H1 (cell line): ENCODE measurements around the gene TBCE. TPM values are rescaled to one million over a fixed set of nuclear protein-coding genes. Genes with fewer than 3 reads are reported as not detected.

Source experiments
- CTCF ChIA-PET: fragments of 300-600 bp; sonication (Branson Sonifier 250); formaldehyde crosslinking; loops from one replicate; lab custom pipeline; 2021; ENCODE audit not compliant: partially characterized antibody; lab: Charles Lee
- POLR2A ChIA-PET: fragments of 300-600 bp; sonication (Branson Sonifier 250); formaldehyde crosslinking; loops from one replicate; lab custom pipeline; 2021; ENCODE audit warnings: inconsistent platforms; ENCODE audit not compliant: partially characterized antibody; lab: Charles Lee
- DNase-seq, 2 experiments: peaks; one replicate each; pipeline versions ENCODE4 v3.0.0 to v3.0.0-alpha.2; 2010 to 2022; ENCODE audit warnings: low spot score in 2 of 2, low read depth in 1 of 2, mixed read lengths in 1 of 2
- FAIRE-seq: peaks from 2 replicates; lab custom pipeline; 2011; peaks lifted over from hg19 to GRCh38; lab: Jason Lieb, UNC
- H2AFZ ChIP-seq: 2 replicates; pipeline ENCODE4 v1.8.1; 2012; ENCODE audit warnings: low read length, inconsistent platforms
- H2AK5ac ChIP-seq: 2 replicates; pipeline ENCODE4 v1.6.1; 2013; ENCODE audit warnings: low read depth, low read length
- H2BK120ac ChIP-seq: replicated peaks from 2 replicates; pipeline ENCODE3; 2013; ENCODE audit warnings: low read depth, low read length, inconsistent platforms
- H2BK12ac ChIP-seq: 2 replicates; pipeline ENCODE4 v1.6.1; 2013; ENCODE audit warnings: low read depth, low read length
- H2BK15ac ChIP-seq: 2 replicates; pipeline ENCODE4 v1.6.1; 2013; ENCODE audit warnings: low read length
- H2BK20ac ChIP-seq: 2 replicates; pipeline ENCODE4 v1.6.1; 2013; ENCODE audit warnings: low read length
- H2BK5ac ChIP-seq: 2 replicates; pipeline ENCODE4 v1.6.1; 2013; ENCODE audit warnings: low read depth, low read length
- H3K14ac ChIP-seq: 2 replicates; pipeline ENCODE4 v1.6.1; 2013; ENCODE audit warnings: inconsistent platforms; ENCODE audit not compliant: insufficient read length
- H3K18ac ChIP-seq: 2 replicates; pipeline ENCODE4 v1.6.1; 2013; ENCODE audit warnings: low read length; ENCODE audit errors: extremely low read depth
- H3K23ac ChIP-seq: 2 replicates; pipeline ENCODE4 v1.6.1; 2013; ENCODE audit warnings: inconsistent platforms; ENCODE audit not compliant: insufficient read length
- H3K23me2 ChIP-seq: 2 replicates; pipeline ENCODE4 v1.6.1; 2013; ENCODE audit warnings: low read depth, low read length
- H3K27ac ChIP-seq: 2 replicates; pipeline ENCODE4 v1.6.1; 2011; ENCODE audit warnings: low read depth, low read length, inconsistent platforms
- H3K27me3 ChIP-seq, 4 experiments: replicated peaks in 1 of 4; 1 replicate in 1 of 4; 2 replicates in 3 of 4; pipeline versions ENCODE4 v1.6.1 to v1.8.1; 2011 to 2013; ENCODE audit warnings: low read length in 3 of 4, mild to moderate bottlenecking in 3 of 4, inconsistent platforms in 2 of 4, mixed read lengths in 2 of 4, moderate library complexity in 1 of 4; ENCODE audit not compliant: control insufficient read depth in 3 of 4, insufficient read depth in 3 of 4; ENCODE audit errors: extremely low read depth in 1 of 4
- H3K36me3 ChIP-seq, 4 experiments: 2 replicates each; pipeline versions ENCODE4 v1.6.1 to v1.8.1; 2011 to 2013; ENCODE audit warnings: mild to moderate bottlenecking in 4 of 4, low read length in 3 of 4, moderate library complexity in 2 of 4, control low read depth in 1 of 4, inconsistent platforms in 1 of 4; ENCODE audit not compliant: insufficient read depth in 4 of 4, control insufficient read depth in 2 of 4
- H3K4ac ChIP-seq: replicated peaks from 2 replicates; pipeline ENCODE3; 2013; ENCODE audit warnings: low read length, low read depth, mixed read lengths, inconsistent platforms; ENCODE audit not compliant: insufficient read length
- H3K4me1 ChIP-seq, 4 experiments: replicated peaks in 1 of 4; 1 replicate in 1 of 4; 2 replicates in 3 of 4; pipeline versions ENCODE4 v1.6.1 to v1.8.1; 2011 to 2013; ENCODE audit warnings: low read length in 3 of 4, inconsistent platforms in 2 of 4, mixed read lengths in 1 of 4; ENCODE audit not compliant: insufficient read depth in 4 of 4, control insufficient read depth in 3 of 4
- H3K4me2 ChIP-seq, 2 experiments: 2 replicates each; pipeline versions ENCODE4 v1.6.1 to v1.8.1; 2011 to 2013; ENCODE audit warnings: low read depth in 2 of 2, low read length in 2 of 2, control low read depth in 1 of 2, inconsistent platforms in 1 of 2, mild to moderate bottlenecking in 1 of 2; ENCODE audit not compliant: insufficient read depth in 1 of 2
- H3K4me3 ChIP-seq, 4 experiments: fragments of 200-600, 300-600 bp in 1 of 4; sonication (generic), shearing (Covaris generic), sonication (Bioruptor Twin) in 1 of 4; 2 replicates each; pipeline versions ENCODE4 v1.5.1 to v1.8.1; 2011 to 2016; ENCODE audit warnings: low read length in 4 of 4, low read depth in 3 of 4, control low read depth in 2 of 4, inconsistent platforms in 2 of 4, mild to moderate bottlenecking in 2 of 4, mixed read lengths in 1 of 4, moderate library complexity in 1 of 4; ENCODE audit not compliant: insufficient read depth in 2 of 4; ENCODE audit errors: extremely low read depth in 1 of 4
- H3K56ac ChIP-seq: replicated peaks from 2 replicates; pipeline ENCODE3; 2013; ENCODE audit warnings: low read depth, mild to moderate bottlenecking, mixed read lengths, low read length, inconsistent platforms; ENCODE audit not compliant: insufficient read length
- H3K79me1 ChIP-seq: 2 replicates; pipeline ENCODE4 v1.6.1; 2013; ENCODE audit warnings: low read depth, low read length, control low read depth
- H3K79me2 ChIP-seq, 2 experiments: 2 replicates each; pipeline versions ENCODE4 v1.6.1 to v1.8.1; 2012 to 2013; ENCODE audit warnings: low read length in 2 of 2, mild to moderate bottlenecking in 2 of 2, inconsistent platforms in 1 of 2; ENCODE audit not compliant: insufficient read depth in 2 of 2, control insufficient read depth in 1 of 2
- H3K9ac ChIP-seq, 4 experiments: replicated peaks in 1 of 4; 1 replicate in 1 of 4; 2 replicates in 3 of 4; pipeline versions ENCODE4 v1.6.1 to v1.8.1; 2011 to 2013; ENCODE audit warnings: low read depth in 3 of 4, low read length in 3 of 4, control low read depth in 2 of 4, mild to moderate bottlenecking in 2 of 4, moderate library complexity in 2 of 4, inconsistent platforms in 1 of 4; ENCODE audit errors: extremely low read depth in 1 of 4
- H3K9me3 ChIP-seq, 2 experiments: 2 replicates each; pipeline versions ENCODE4 v1.6.1 to v1.8.1; 2012 to 2013; ENCODE audit warnings: mild to moderate bottlenecking in 2 of 2, moderate library complexity in 2 of 2, control low read depth in 1 of 2, inconsistent platforms in 1 of 2, low read depth in 1 of 2, low read length in 1 of 2, mixed read lengths in 1 of 2; ENCODE audit not compliant: insufficient read depth in 2 of 2
- H4K20me1 ChIP-seq, 2 experiments: replicated peaks in 1 of 2; 2 replicates each; pipeline versions ENCODE3 to v1.8.1; 2011 to 2013; ENCODE audit warnings: inconsistent platforms in 2 of 2, low read length in 2 of 2, mild to moderate bottlenecking in 1 of 2; ENCODE audit not compliant: insufficient read depth in 2 of 2, control insufficient read depth in 1 of 2
- H4K5ac ChIP-seq: 2 replicates; pipeline ENCODE4 v1.6.1; 2013; ENCODE audit warnings: low read length, low read depth, mixed read lengths, inconsistent platforms; ENCODE audit not compliant: insufficient read length
- H4K8ac ChIP-seq: 2 replicates; pipeline ENCODE4 v1.8.0; 2013; ENCODE audit warnings: mild to moderate bottlenecking, moderate library complexity, low read length, inconsistent platforms; ENCODE audit not compliant: insufficient read depth; ENCODE audit errors: extremely low read depth
- H4K91ac ChIP-seq: replicated peaks from 2 replicates; pipeline ENCODE3; 2013; ENCODE audit warnings: low read length, mixed read lengths, inconsistent platforms; ENCODE audit not compliant: insufficient read length
- BACH1 ChIP-seq: IDR thresholded peaks from 2 replicates; pipeline ENCODE4 v1.6.1; 2012; ENCODE audit warnings: low read length, improper control_type of control experiment
- CBX5 ChIP-seq: fragments of 300-800, 300-1000 bp; sonication (generic); IDR thresholded peaks from 2 replicates; pipeline ENCODE4 v1.7.1; 2016; ENCODE audit warnings: antibody characterized with exemption, low read length, low read depth
- EZH2 ChIP-seq: fragments of 200-600 bp; sonication (generic); IDR thresholded peaks from 2 replicates; pipeline ENCODE4 v1.7.1; 2012; ENCODE audit warnings: low read depth, mild to moderate bottlenecking, moderate library complexity, low read length, inconsistent platforms; ENCODE audit not compliant: severe bottlenecking
- MAFK ChIP-seq: IDR thresholded peaks from 2 replicates; pipeline ENCODE4 v1.6.1; 2012; ENCODE audit warnings: low read depth, mild to moderate bottlenecking, improper control_type of control experiment, low read length
- NRF1 ChIP-seq: IDR thresholded peaks from 2 replicates; pipeline ENCODE4 v1.6.1; 2011; ENCODE audit warnings: mild to moderate bottlenecking, low read depth, low read length, improper control_type of control experiment
- PHF8 ChIP-seq: fragments of 200-600 bp; sonication (generic); conservative IDR thresholded peaks from 2 replicates; pipeline ENCODE4 v1.7.1; 2012; ENCODE audit warnings: low read depth, mild to moderate bottlenecking, inconsistent platforms, low read length, moderate library complexity
- RFX5 ChIP-seq: IDR thresholded peaks from 2 replicates; pipeline ENCODE4 v1.6.1; 2011; ENCODE audit warnings: low read depth, low read length, improper control_type of control experiment, borderline replicate concordance
- RXRA ChIP-seq: IDR thresholded peaks from 2 replicates; pipeline ENCODE4 v1.6.1; 2011; ENCODE audit warnings: low read depth, mild to moderate bottlenecking, low read length, moderate library complexity; ENCODE audit not compliant: insufficient read depth
- SIX5 ChIP-seq: IDR thresholded peaks from 2 replicates; pipeline ENCODE4 v1.6.1; 2011; ENCODE audit warnings: mild to moderate bottlenecking, low read depth, low read length
- SP2 ChIP-seq: IDR thresholded peaks from 2 replicates; pipeline ENCODE4 v1.6.1; 2012; ENCODE audit warnings: mild to moderate bottlenecking, low read length, inconsistent platforms
- TAF1 ChIP-seq: IDR thresholded peaks from 2 replicates; pipeline ENCODE4 v1.6.1; 2011; ENCODE audit warnings: mild to moderate bottlenecking, low read depth, low read length
- TBP ChIP-seq: IDR thresholded peaks from 2 replicates; pipeline ENCODE4 v1.6.1; 2011; ENCODE audit warnings: low read depth, low read length, improper control_type of control experiment
- WGBS, 2 experiments: shearing (Covaris generic) in 1 of 2; methylation state at CpG; one replicate each; pipeline versions ENCODE4 v1.1.6 to v1.1.7; 2013 to 2015; ENCODE audit warnings: low lambda C conversion rate in 2 of 2, mixed read lengths in 2 of 2, inconsistent platforms in 1 of 2, low coverage in 1 of 2, missing lambda C conversion rate in 1 of 2; ENCODE audit not compliant: insufficient replicate concordance in 2 of 2, insufficient coverage in 1 of 2, insufficient read length in 1 of 2; ENCODE audit errors: extremely low coverage in 1 of 2, missing lambda C conversion rate in 1 of 2; 5-methylcytosine and 5-hydroxymethylcytosine counted together
- polyA plus RNA-seq, 7 experiments: library from polyadenylated mRNA; depleted of rRNA in 3 of 7; stranded (reverse) in 5 of 7; unstranded in 2 of 7; fragments of >200 nt in 5 of 7; fragments of 200-250 nt in 2 of 7; gene quantifications; 1 replicate in 5 of 7; 2 replicates in 1 of 7; 4 replicates in 1 of 7; pipeline versions ENCODE4 v1.2.1 to v1.2.3, GENCODE V29; 2011 to 2013; ENCODE audit warnings: missing spikeins in 2 of 7, mixed read lengths in 2 of 7
- total RNA-seq: library from RNA; stranded (reverse); fragmentation: NEBNext Ultra II Directional; extraction: Animal tissue kit (Norgen Biotek cat#: 25700); gene quantifications from 2 replicates; pipeline ENCODE4 v1.2.1, GENCODE V29; 2021
- TF ChIP-seq, protein P1 (sequence below): IDR thresholded peaks from 2 replicates; pipeline ENCODE4 v1.6.1; 2012; ENCODE audit warnings: inconsistent platforms

Gene TBCE
- total and polyA plus RNA-seq, 2 of the 8 experiments (the other 6 are each of a cell fraction or from before 2014, with no cell fraction given): 22.7 to 42.9 TPM

DNA sequence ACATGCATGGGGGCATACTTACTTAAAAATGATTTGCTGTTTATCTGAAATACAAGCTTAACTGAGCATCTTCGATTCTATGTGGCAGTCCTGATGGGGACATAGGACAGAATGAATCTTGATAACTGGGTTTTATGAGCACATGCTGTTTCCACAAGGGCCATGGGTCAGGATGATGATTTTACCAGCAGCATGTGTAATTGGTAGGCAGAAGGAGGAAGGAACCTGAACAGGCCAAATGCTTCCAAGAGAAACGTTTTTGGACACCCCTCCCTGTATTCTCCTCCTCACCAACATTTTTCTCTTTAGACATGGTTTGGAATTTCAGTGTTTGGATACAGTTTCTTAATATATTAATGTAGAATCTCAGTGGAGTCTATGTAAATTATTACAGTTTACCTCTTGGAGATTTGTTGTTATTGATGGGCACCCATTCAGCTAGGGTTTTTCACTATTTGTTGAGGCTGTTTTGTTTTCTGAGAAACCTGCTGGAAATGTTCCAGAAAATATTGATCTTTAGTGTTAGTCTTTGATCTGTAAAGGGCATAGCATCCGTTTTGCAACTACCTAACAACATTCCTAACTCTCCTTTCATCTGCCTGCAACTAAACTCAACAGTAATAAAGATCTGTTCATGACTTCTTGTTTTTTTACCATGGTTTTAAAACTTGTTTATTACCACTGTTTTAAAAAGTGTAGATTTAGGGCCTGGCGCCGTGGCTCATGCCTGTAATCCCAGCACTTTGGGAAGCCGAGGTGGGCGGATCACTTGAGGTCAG, 42.0 kb downstream of the TBCE start:
- Histone ChIP-seq H3K23ac (no peak overlapping the region), H2AK5ac (no peak overlapping the region), H4K20me1 (peaks cover 0 to 1% of the 10 kb centered on the region in 2 experiments), H3K4me3 (no peak overlapping the region), H3K79me1 (no peaks in the 10 kb centered on the region), H3K36me3 (0 out of 8 replicates have a peak, but pooled peaks cover 0 to 3% (median 0%) of the 10 kb centered on the region in 4 experiments), H3K23me2 (no peaks in the 10 kb centered on the region), H3K18ac (no peak overlapping the region), H3K4ac (no peak overlapping the region), H2BK5ac (no peak overlapping the region), H3K9me3 (no peaks in the 10 kb centered on the region), H3K4me2 (no peak overlapping the region), H4K91ac (no peak overlapping the region), H3K14ac (no peak overlapping the region), H3K4me1 (no peaks in the 10 kb centered on the region), H2BK20ac (no peak overlapping the region), H4K8ac (no peak overlapping the region), H2BK120ac (no peak overlapping the region), H3K79me2 (no peaks in the 10 kb centered on the region; a peak in 1 of 4 replicates), H3K27me3 (no peaks in the 10 kb centered on the region), H2BK12ac (no peak overlapping the region), H2AFZ (no peak overlapping the region), H4K5ac (no peak overlapping the region), H3K9ac (no peak overlapping the region), H3K27ac (no peak overlapping the region), H2BK15ac (no peak overlapping the region), H3K56ac (no peak overlapping the region)
- ChIA-PET POLR2A (no interaction called here), CTCF (interaction anchor here (1.3 kb wide), 1 partner anchor 10 kb away, joined by 8 read pairs; no protein-coding TSS in a partner anchor)
- DNase-seq (no peak), FAIRE-seq (no peak)
- 89% methylated on average over 7 of the region's 7 CpGs; no CpG with 5 or more reads in 1 of the 2 experiments for WGBS, 2 experiments
- TF ChIP-seq PHF8 (no peak), TBP (no peak), NRF1 (no peak), RFX5 (no peak), SIX5 (no peak), SP2 (no peak), EZH2 (no peak), RXRA (no peak), MAFK (no peak), CBX5 (no peak), TAF1 (no peak), BACH1 (no peak)
- TF ChIP-seq, protein P1, sequence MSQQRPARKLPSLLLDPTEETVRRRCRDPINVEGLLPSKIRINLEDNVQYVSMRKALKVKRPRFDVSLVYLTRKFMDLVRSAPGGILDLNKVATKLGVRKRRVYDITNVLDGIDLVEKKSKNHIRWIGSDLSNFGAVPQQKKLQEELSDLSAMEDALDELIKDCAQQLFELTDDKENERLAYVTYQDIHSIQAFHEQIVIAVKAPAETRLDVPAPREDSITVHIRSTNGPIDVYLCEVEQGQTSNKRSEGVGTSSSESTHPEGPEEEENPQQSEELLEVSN: no peak
